Tibial nerve (tissue), 4 donors: ENCODE data around the gene PCDHB5. TPM values are rescaled to one million over a fixed set of nuclear protein-coding genes. Genes with fewer than 3 reads are reported as not detected.
"Not testable (repeated sequence)": the region's sequence is repeated elsewhere in the genome, so short reads cannot be mapped to it uniquely, and the experiment has no call there.

Experiments used
- DNase-seq, 2 donors: peaks; one replicate each; pipeline ENCODE4 v3.0.0-alpha.2; 2019; ENCODE audit warnings: low spot score in 2 of 2
- H3K27ac ChIP-seq, 4 donors: fragments of 200-600 bp; sonication (generic) in 3 of 4; one replicate each; pipeline ENCODE4 v1.5.1; 2017 to 2019; ENCODE audit warnings: mild to moderate bottlenecking in 1 of 4
- H3K27me3 ChIP-seq, 2 donors: fragments of 200-600 bp; sonication (generic) in 1 of 2; one replicate each; pipeline versions ENCODE4 v1.5.1 to v1.6.0; 2017 to 2019
- H3K36me3 ChIP-seq, 3 donors: fragments of 200-600 bp; sonication (generic); one replicate each; pipeline ENCODE4 v1.5.1; 2018 to 2019
- H3K4me1 ChIP-seq, 4 donors: fragments of 200-600 bp; sonication (generic) in 3 of 4; one replicate each; pipeline ENCODE4 v1.5.1; 2017 to 2019
- H3K4me3 ChIP-seq, 4 donors: fragments of 200-600 bp; sonication (generic) in 3 of 4; one replicate each; pipeline ENCODE4 v1.5.1; 2017 to 2019; ENCODE audit warnings: mild to moderate bottlenecking in 1 of 4, moderate library complexity in 1 of 4
- H3K9me3 ChIP-seq, 4 donors: fragments of 200-600 bp; sonication (generic) in 3 of 4; one replicate each; pipeline ENCODE4 v1.5.1; 2017 to 2019
- EP300 ChIP-seq, 2 donors: sonication (generic); formaldehyde crosslinking; IDR thresholded peaks; one replicate each; pipeline ENCODE4 v1.6.1; 2017; ENCODE audit warnings: antibody characterized with exemption in 2 of 2, mild to moderate bottlenecking in 1 of 2
- POLR2A ChIP-seq, 2 donors: fragments of 450-650 bp; IDR thresholded peaks; one replicate each; pipeline ENCODE4 v1.6.1; 2017; ENCODE audit warnings: antibody characterized with exemption in 2 of 2, mild to moderate bottlenecking in 2 of 2, moderate library complexity in 2 of 2
- WGBS, 2 donors: methylation state at CpG; one replicate each; pipeline ENCODE4 v1.1.5; 2018; 5-methylcytosine and 5-hydroxymethylcytosine counted together
- total RNA-seq, 4 donors: library from RNA; depleted of rRNA; stranded (reverse); fragments of >200 nt; gene quantifications; one replicate each; pipeline ENCODE4 v1.1.0, GENCODE V29; 2016
- TF ChIP-seq, protein P1 (sequence below), 5 experiments: fragments of 200-600 bp in 3 of 5; fragments of 450-650 bp in 2 of 5; sonication (generic) in 3 of 5; IDR thresholded peaks; one replicate each; pipeline ENCODE4 v1.5.1; 2016 to 2019; ENCODE audit warnings: antibody characterized with exemption in 5 of 5, mild to moderate bottlenecking in 3 of 5, moderate library complexity in 2 of 5

Gene PCDHB5
- total RNA-seq, 4 donors from 2014 or later, result 5.9 to 15.5 (median 9.6) TPM

DNA sequence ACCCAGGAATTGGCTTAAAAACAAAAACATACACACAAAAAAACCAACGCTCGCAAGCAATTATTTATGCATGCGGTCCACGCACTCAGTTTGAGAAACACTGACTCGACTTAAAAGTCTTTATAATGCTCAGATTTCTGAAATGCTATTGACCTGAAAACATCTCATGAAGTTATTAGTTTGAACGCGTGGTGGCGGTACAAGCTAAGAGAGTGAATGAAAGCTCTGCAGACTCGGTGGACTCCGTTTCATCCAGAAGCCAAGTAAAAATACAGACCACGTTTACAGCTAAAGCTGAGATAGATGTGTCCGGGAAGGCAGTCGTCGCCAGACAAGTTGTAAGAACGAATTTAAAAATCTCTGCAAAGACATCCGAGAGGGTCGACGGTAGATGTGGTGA is 14.8 kb downstream of the PCDHB5 start, which contains the start of gene PCDHB6:
PCDHB6 (plus strand) TSS at position 246 of the 400 bp plus-strand sequence. CDS start 201 bp downstream, outside the sequence.
- H3K9me3 ChIP-seq, result peaks cover 0 to 100% (median 35%) of the 10 kb centered on the region in 4 donors
- no peaks in the 10 kb centered on the region for H3K36me3 ChIP-seq
- H3K4me3 ChIP-seq, result peak within 1 kb of the TSS in 1 of 4 donors; percentile 18
- TF ChIP-seq EP300 (IDR thresholded peaks at IDR 0.05) (no peak), POLR2A (IDR thresholded peaks at IDR 0.05) (no peak)
- TF ChIP-seq, protein P1, sequence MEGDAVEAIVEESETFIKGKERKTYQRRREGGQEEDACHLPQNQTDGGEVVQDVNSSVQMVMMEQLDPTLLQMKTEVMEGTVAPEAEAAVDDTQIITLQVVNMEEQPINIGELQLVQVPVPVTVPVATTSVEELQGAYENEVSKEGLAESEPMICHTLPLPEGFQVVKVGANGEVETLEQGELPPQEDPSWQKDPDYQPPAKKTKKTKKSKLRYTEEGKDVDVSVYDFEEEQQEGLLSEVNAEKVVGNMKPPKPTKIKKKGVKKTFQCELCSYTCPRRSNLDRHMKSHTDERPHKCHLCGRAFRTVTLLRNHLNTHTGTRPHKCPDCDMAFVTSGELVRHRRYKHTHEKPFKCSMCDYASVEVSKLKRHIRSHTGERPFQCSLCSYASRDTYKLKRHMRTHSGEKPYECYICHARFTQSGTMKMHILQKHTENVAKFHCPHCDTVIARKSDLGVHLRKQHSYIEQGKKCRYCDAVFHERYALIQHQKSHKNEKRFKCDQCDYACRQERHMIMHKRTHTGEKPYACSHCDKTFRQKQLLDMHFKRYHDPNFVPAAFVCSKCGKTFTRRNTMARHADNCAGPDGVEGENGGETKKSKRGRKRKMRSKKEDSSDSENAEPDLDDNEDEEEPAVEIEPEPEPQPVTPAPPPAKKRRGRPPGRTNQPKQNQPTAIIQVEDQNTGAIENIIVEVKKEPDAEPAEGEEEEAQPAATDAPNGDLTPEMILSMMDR (IDR thresholded peaks at IDR 0.05), result peak in 1 of 5 experiments; percentile 7
- no peaks in the 10 kb centered on the region for H3K4me1 ChIP-seq
- no peak for DNase-seq
- H3K27me3 ChIP-seq, result no peaks in the 10 kb centered on the region
- WGBS, 2 donors, result 19 to 26% methylated on average over 18 of the region's 18 CpGs
- H3K27ac ChIP-seq, result no peak within 1 kb of the TSS

DNA sequence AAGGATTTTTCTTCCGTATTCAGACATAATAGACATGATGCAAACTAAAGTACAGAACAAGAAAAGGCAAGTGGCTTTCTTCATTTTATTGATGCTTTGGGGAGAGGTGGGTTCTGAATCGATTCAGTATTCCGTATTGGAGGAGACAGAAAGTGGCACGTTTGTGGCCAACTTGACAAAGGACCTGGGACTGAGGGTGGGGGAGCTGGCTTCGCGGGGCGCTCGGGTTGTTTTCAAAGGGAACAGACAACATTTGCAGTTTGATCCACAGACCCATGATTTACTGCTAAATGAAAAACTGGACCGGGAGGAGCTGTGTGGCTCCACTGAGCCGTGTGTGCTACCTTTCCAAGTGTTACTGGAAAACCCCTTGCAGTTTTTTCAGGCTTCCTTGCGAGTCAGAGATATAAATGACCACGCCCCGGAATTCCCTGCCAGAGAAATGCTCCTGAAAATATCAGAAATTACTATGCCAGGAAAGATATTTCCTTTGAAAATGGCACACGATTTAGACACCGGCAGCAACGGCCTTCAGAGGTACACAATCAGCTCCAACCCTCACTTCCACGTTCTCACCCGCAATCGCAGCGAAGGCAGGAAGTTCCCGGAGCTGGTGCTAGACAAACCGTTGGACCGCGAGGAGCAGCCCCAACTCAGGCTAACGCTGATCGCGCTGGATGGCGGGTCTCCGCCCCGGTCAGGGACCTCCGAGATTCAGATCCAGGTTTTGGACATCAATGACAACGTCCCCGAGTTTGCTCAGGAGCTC is 15.4 kb downstream of the PCDHB5 start:
- 54 to 56% methylated on average over 33 of the region's 33 CpGs for WGBS, 2 donors

DNA sequence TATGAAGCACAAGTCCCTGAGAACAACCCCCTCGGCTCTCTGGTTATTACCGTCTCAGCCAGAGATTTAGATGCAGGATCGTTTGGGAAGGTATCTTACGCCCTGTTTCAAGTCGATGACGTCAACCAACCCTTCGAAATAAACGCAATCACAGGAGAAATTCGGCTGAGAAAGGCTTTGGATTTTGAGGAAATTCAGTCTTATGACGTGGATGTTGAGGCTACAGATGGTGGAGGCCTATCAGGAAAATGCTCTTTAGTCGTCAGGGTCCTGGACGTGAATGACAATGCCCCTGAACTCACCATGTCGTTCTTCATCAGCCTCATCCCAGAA is 16.0 kb downstream of the PCDHB5 start:
- H3K4me3 ChIP-seq, result no peak overlapping the region
- DNase-seq, result no peak
- 44 to 53% methylated on average over 13 of the region's 13 CpGs for WGBS, 2 donors

More for the DNA sequence above, 15.4 kb downstream of the PCDHB5 start:
- H3K9me3 ChIP-seq, result peaks cover 0 to 100% (median 33%) of the 10 kb centered on the region in 4 donors
- TF ChIP-seq EP300 (IDR thresholded peaks at IDR 0.05) (no peak), POLR2A (IDR thresholded peaks at IDR 0.05) (no peak)
- TF ChIP-seq, protein P1 (IDR thresholded peaks at IDR 0.05), result no peak
- no peaks in the 10 kb centered on the region for H3K4me1 ChIP-seq
- no peaks in the 10 kb centered on the region for H3K27me3 ChIP-seq
- DNase-seq, result no peak
- no peaks in the 10 kb centered on the region for H3K36me3 ChIP-seq
- H3K4me3 ChIP-seq, result peak overlapping the region in 1 of 4 donors; percentile 18
- H3K27ac ChIP-seq, result no peak overlapping the region

DNA sequence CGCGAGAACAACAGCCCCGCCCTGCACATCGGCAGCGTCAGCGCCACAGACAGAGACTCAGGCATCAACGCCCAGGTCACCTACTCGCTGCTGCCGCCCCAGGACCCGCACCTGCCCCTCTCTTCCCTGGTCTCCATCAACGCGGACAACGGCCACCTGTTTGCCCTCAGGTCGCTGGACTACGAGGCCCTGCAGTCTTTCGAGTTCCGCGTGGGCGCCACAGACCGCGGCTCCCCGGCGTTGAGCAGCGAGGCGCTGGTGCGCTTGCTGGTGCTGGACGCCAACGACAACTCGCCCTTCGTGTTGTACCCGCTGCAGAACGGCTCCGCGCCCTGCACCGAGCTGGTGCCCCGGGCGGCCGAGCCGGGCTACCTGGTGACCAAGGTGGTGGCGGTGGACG is 16.6 kb downstream of the PCDHB5 start:
- H3K36me3 ChIP-seq, H3K4me3 ChIP-seq, DNase-seq, H3K4me1 ChIP-seq, H3K27me3 ChIP-seq, H3K27ac ChIP-seq: not testable (repeated sequence)
- WGBS, 2 donors, result 53 to 77% methylated on average over 26 to 28 of the region's 41 CpGs
- peaks cover 0 to 100% (median 33%) of the 10 kb centered on the region in 4 donors for H3K9me3 ChIP-seq

More for the DNA sequence above, 16.0 kb downstream of the PCDHB5 start:
- Histone ChIP-seq H3K4me1 (no peaks in the 10 kb centered on the region), H3K27me3 (no peaks in the 10 kb centered on the region), H3K9me3 (peaks cover 0 to 100% (median 33%) of the 10 kb centered on the region in 4 donors), H3K36me3 (no peaks in the 10 kb centered on the region), H3K27ac (no peak overlapping the region)
- TF ChIP-seq EP300 (IDR thresholded peaks at IDR 0.05) (no peak), POLR2A (IDR thresholded peaks at IDR 0.05) (no peak)
- TF ChIP-seq, protein P1 (IDR thresholded peaks at IDR 0.05), result no peak

DNA sequence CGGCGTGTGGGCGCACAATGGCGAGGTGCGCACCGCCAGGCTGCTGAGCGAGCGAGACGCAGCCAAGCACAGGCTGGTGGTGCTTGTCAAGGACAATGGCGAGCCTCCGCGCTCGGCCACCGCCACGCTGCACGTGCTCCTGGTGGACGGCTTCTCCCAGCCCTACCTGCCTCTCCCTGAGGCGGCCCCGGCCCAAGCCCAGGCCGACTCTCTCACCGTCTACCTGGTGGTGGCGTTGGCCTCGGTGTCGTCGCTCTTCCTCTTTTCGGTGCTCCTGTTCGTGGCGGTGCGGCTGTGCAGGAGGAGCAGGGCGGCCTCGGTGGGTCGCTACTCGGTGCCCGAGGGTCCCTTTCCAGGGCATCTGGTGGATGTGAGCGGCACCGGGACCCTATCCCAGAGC is 17.1 kb downstream of the PCDHB5 start:
- not testable (repeated sequence) for H3K27me3 ChIP-seq, H3K4me1 ChIP-seq, H3K27ac ChIP-seq, DNase-seq, H3K4me3 ChIP-seq, H3K36me3 ChIP-seq
- peaks cover 0 to 100% (median 33%) of the 10 kb centered on the region in 4 donors for H3K9me3 ChIP-seq
- 40 to 57% methylated on average over 13 to 30 of the region's 36 CpGs for WGBS, 2 donors

DNA sequence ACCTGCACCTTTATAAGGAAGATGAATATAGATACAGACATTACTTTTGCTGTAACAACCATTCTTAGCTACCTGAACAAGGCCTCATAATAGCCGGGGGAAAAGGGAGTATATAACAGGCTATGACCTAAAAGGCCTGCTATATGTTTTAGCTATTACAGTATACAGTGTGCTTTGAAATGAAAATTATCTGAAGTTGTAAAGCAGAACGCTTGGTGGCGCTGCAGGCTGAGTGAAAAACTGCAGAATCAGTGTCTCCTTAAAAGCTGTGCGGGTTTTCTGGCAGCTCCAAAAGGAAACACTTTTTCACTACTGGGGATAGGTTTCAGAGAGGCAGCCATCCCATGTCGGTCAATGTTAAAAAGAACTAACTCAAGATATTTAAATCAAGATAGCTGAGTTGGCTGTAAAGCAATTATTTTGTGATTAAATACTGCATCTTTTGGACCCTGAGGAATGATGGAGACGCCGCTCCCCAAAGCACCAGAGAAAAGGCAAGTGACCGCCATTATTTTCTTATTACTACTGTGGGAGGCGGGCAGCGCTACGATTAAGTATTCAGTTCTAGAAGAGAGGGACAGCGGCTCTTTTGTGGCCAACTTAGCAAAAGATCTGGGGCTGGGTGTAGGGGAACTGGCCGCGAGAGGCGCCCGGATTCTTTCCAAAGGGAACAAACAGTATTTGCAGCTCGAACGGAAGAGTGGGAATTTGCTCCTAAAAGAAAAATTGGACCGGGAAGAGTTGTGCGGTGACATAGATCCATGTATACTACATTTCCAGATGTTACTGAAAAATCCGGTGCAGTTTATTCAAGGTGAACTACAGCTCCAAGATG is 20.8 kb downstream of the PCDHB5 start:
- Histone ChIP-seq H3K9me3 (peaks cover 0 to 99% (median 28%) of the 10 kb centered on the region in 4 donors), H3K36me3 (no peaks in the 10 kb centered on the region), H3K4me3 (no peak overlapping the region), H3K4me1 (no peaks in the 10 kb centered on the region), H3K27me3 (no peaks in the 10 kb centered on the region), H3K27ac (no peak overlapping the region)
- no peak for DNase-seq
- WGBS, 2 donors, result 33 to 47% methylated on average over 21 of the region's 21 CpGs
- TF ChIP-seq, protein P1 (IDR thresholded peaks at IDR 0.05), result no peak
- TF ChIP-seq EP300 (IDR thresholded peaks at IDR 0.05) (no peak), POLR2A (IDR thresholded peaks at IDR 0.05) (no peak)

DNA sequence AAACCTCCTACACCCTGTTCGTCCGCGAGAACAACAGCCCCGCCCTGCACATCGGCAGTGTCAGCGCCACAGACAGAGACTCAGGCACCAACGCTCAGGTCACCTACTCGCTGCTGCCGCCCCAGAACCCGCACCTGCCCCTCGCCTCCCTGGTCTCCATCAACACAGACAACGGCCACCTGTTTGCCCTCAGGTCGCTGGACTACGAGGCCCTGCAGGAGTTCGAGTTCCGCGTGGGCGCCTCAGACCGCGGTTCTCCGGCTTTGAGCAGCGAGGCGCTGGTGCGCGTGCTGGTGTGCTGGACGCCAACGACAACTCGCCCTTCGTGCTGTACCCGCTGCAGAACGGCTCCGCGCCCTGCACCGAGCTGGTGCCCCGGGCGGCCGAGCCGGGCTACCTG is 22.4 kb downstream of the PCDHB5 start:
- not testable (repeated sequence) for H3K27me3 ChIP-seq, DNase-seq, H3K4me1 ChIP-seq, H3K27ac ChIP-seq, H3K4me3 ChIP-seq, H3K36me3 ChIP-seq
- H3K9me3 ChIP-seq, result peaks cover 0 to 97% (median 28%) of the 10 kb centered on the region in 4 donors
- WGBS, 2 donors, result 40 to 58% methylated on average over 10 to 22 of the region's 38 CpGs

DNA sequence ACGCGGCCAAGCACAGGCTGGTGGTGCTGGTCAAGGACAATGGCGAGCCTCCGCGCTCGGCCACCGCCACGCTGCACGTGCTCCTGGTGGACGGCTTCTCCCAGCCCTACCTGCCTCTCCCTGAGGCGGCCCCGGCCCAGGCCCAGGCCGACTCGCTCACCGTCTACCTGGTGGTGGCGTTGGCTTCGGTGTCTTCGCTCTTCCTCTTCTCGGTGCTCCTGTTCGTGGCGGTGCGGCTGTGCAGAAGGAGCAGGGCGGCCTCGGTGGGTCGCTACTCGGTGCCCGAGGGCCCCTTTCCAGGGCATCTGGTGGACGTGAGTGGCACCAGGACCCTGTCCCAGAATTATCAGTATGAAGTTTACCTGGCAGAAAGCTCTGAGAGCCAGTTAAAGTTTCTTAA is 22.9 kb downstream of the PCDHB5 start:
- not testable (repeated sequence) for H3K27ac ChIP-seq, H3K36me3 ChIP-seq, DNase-seq, H3K27me3 ChIP-seq, H3K4me1 ChIP-seq, H3K4me3 ChIP-seq
- H3K9me3 ChIP-seq, result peaks cover 0 to 97% (median 29%) of the 10 kb centered on the region in 4 donors
- WGBS, 2 donors, result 41 to 44% methylated on average over 14 to 23 of the region's 28 CpGs
